IPS DF 4.7 (cell line): Measurements from ENCODE around the gene SLC17A8.

Experiments used
- DNase-seq: peaks from one replicate; pipeline ENCODE4 v3.0.0-alpha.2; 2013; ENCODE audit warnings: low spot score; ENCODE audit errors: extremely low read depth

Gene SLC17A8

DNA sequence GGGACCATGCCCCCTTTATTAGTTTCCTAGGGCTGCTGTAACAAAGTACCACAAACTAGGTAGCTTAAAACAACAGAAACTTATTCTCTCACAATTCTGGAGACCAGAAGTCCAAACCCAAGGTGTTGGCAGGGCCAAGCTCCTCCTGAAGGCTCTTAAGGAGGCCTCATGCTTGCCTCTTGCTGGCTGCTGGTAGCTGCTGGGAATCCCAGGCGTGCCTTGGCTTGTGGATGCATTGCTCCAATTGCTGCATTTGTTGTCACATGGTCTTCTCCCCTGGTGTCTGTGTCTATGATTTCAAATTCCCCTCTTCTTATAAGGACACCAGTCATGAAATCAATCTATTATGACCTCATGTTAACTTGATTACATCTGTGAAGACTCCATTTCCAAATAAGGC lies 11.2 kb downstream of the SLC17A8 start:
- no peak for DNase-seq

DNA sequence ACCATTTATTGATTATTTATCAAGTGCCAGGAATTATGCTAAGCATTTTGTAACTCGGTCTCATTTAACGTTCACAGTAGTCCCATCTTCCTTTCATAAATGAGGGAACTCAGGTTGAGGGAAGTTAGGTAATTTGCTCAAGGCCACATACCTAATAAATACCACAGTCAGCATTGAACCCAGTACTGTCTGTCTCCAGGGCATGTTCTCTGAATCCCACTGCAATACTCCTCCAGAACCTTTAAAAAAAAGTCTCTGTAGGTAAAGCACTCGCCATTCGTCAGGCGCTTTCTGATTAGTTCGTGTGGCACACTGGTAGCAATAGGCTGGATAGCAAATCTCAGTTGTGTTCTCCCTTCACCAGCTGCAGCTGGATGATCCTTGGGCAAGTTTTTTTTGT lies 14.3 kb downstream of the SLC17A8 start:
- no peak for DNase-seq

GRCh38 chr12:100372853-100373640 lies 16.2 kb downstream of the SLC17A8 start:
- DNase-seq: no peak

DNA sequence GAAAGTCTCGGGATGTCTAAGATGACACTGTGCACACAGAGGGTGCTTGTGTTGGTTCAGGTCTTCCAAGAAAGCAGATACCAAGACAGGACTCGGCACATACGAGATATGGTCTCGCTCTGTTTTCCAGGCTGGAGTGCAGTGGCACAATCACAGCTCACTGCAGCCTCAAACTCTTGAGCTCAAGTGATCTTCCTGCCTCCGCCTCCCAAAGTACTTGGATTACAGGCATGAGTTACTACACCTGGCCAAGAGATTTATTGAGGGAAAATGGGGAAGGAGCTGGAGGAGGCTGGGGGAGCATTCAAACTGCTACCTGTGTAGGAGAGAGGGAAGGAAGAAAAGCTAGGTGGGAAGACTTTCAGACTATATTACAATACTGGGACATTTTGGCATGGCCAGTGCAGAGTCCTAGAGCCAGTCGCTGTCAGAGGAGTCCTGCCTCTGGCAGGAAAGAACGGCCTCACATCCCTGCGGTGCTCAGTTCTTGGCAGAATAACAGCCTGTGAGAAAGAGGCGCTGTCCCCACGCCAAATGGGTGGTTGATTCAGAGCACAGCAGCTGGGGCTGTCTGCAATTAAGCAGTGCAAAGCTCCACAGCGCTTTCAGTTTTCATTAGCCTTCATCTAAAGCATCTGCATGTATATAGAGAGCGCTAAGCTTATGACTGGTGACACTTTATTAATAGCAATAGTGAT lies 18.3 kb downstream of the SLC17A8 start:
- DNase-seq: no peak

DNA sequence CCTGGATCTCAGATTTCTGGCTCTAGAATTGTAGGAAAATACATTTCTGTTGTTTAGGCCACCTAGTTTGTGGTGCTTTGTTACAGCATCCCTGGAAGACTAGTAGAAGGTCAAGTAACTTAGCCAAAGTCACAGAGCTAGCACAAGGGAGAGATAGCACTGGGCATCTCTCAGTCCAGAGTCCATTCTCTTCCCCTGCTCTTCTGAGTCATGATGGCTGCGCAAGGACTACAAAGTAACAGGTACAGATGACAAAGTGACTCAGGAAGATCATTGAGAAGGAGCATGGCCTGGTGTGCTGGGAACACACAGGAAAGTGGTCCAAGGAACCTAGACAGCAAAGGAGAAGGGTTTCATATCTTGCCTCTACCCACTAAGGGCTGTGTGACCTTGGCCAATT lies 19.3 kb downstream of the SLC17A8 start:
- DNase-seq: no peak

GRCh38 chr12:100381379-100381778 lies 24.5 kb downstream of the SLC17A8 start:
- DNase-seq: no peak

DNA sequence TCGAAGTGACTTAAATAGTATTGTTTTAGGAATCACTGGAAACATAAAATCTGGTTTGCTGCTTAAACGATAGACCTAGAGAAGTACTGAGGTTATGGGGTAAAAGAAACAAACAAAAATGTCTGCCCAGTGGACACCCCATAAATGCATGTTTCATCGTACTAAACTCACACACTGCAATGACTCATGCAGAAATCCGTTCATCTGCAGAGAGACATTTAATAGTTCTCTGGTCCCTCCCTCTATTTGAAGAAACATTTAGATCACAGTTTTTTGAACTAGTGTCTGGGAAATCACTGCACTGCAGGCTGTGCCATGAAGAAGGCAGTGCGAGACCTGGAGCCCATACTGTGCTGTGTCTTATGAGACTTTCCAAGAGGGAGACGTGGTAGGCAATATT lies 25.5 kb downstream of the SLC17A8 start:
- no peak for DNase-seq

- no peak for DNase-seq
These were observed 27.0 kb downstream of the SLC17A8 start for GRCh38 chr12:100383586-100384558.

- no peak for DNase-seq
These were observed 27.7 kb downstream of the SLC17A8 start for GRCh38 chr12:100384559-100384935.

- no peak for DNase-seq
These were observed 31.5 kb downstream of the SLC17A8 start for GRCh38 chr12:100388382-100388781.

DNA sequence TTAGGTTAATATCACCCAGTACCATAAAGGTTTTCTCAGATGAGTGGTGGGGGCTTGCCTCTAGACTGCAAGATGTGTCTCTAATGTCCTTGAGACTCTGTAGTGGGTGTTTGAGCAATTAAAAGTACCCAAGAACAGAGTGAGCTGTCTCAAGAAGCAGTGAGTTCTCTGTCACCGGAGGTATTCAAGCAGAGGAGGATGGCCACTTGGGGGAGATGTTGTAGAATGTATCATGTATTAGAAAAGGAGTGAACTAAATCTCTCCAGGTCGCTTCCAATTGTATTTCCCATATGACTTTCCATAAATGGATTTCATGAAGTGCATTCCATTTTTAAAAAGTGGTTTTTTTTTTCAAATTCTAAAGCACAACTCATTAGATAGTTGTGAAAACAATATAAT lies 35.0 kb downstream of the SLC17A8 start:
- no peak for DNase-seq

GRCh38 chr12:100393200-100393599 lies 36.3 kb downstream of the SLC17A8 start:
- no peak for DNase-seq

- no peak for DNase-seq
These were observed 38.9 kb downstream of the SLC17A8 start for GRCh38 chr12:100395811-100396210.

DNA sequence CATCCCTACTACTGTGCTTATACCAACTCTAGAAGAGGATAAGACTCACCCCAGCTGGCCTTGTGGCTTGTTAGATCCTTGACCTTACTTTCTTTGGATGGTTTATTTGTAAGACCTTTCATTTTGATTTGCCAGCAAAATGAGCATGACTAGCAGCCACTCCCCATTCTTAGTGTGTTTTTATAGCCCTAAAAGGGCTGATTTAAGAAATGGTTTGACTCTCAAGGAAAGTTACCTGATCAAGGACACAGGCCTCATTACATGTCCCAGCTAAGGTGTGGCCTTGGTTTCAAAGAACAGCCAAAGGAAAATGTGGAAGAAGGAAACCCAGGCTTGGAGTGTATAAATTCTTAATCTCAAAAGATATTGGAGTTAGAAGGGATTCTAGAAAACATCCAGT lies 41.4 kb downstream of the SLC17A8 start:
- DNase-seq: no peak

- DNase-seq: no peak
These were observed 42.2 kb downstream of the SLC17A8 start for GRCh38 chr12:100399095-100399494.

DNA sequence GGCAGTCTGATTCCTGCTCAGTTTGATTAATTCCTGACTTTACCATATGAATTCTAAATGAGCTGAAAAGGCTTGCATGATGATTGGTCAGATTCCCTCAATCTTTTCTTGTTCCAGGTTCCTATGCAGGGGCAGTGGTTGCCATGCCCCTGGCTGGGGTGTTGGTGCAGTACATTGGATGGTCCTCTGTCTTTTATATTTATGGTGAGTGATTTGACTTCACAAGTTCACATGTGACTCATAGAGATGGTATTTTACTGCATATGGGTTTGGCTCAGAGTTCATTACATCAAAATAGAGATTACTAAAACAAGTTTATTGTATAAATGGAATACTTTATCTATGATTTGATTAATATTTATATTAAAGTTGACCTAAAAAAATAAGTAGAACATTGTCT lies 44.8 kb downstream of the SLC17A8 start:
- no peak for DNase-seq

DNA sequence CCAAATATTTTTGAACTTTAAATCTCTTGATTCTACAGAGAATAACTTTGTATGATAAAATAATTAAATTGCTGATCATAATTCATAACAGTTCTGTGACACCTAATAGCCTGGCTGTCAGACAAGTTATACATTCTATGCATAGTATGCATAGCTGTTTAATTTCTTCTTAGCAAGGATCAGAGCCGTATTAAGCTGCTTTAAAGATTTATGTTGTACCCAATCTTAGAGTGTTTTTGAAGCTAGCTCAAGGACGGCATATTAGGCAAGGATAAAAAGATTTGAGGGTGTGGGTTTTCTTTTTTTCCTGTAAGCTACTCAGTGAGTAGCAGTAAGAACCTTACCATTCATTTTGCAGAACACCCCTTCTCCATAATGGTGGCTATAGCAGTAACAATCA lies 45.9 kb downstream of the SLC17A8 start:
- DNase-seq: no peak

GRCh38 chr12:100403446-100403845 lies 46.6 kb downstream of the SLC17A8 start:
- no peak for DNase-seq

DNA sequence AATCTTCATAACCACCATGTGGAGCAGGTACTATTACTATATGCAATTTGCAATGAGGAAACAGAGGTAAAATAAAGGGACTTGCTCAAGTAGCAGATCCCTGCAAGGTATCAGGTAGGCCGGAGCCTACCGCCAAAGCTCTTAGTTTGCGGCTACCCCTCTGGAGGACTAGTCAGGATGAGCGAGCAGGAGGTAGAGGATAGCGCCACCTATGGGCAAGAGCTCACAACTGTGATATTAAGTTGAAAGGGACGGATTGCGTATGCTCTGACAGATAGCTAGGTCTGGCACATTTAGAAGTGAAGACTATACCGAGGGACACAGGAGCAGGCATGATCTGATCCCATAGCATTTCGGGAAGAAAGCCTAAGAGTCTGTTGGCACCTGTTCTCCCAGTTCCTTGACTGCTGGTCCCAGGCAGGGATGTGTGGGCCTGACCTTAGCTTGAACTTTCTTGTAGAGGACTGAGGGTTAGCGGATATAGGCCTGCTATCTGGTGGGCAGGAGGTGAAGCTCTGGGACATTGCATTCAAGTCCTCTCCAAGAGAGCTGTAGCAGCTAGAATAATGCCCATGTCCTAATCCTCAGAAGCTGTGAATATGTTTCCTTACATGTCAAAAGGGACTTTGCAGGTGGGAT lies 48.0 kb downstream of the SLC17A8 start:
- peak; percentile 96 for DNase-seq

DNA sequence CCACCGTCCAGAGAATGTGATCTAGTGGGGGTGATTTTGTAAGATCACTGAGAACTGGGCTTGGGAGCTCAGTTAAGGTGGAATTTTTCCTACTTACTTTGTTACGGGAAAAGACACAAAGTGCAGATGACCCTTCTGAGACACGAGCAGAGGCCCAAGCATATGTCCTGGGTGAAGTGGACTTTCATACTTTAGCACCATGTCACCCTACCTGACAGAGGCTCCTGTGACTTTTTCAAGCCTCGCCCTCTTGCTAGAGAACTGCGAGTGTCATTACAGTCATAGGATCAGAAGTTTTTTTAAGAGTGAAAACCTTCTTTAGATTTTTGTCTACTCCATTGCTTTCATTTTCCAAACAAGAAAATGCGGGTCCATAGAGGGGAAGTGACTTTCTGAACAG lies 56.1 kb downstream of the SLC17A8 start:
- no peak for DNase-seq

- DNase-seq: peak; percentile 44
These were observed 57.9 kb downstream of the SLC17A8 start for GRCh38 chr12:100414739-100415138.
